ENCODE results near the gene ACP7.

Gene ACP7

GRCh38 chr19:39154629-39155100 is 70.5 kb downstream of the ACP7 start:
- TF ChIP-seq CTCF (IDR thresholded peaks at IDR 0.05; ENCODE audit: low read depth, low read length, poor library complexity, severe bottlenecking): no peak
- no peak for TF ChIP-seq EZH2phosphoT487 (IDR thresholded peaks at IDR 0.05; ENCODE audit: borderline replicate concordance, low read length)
- H3F3A ChIP-seq (ENCODE audit: control insufficient read depth, insufficient read depth): no peaks in the 10 kb centered on the region
- H3K36me3 ChIP-seq (ENCODE audit: control insufficient read depth, low read length): no peaks in the 10 kb centered on the region
- no peak overlapping the region for H3K27ac ChIP-seq (ENCODE audit: low read depth, low read length)
- no peaks in the 10 kb centered on the region for H3K9me2 ChIP-seq (replicated peaks; ENCODE audit: control insufficient read depth, low read length)
- H3K79me2 ChIP-seq (ENCODE audit: control insufficient read depth, low read length): 0 out of 2 replicates have a peak, but pooled peaks cover 5% of the 10 kb centered on the region
- H3K27me3 ChIP-seq (ENCODE audit: control insufficient read depth, low read length): no peaks in the 10 kb centered on the region
- no peak overlapping the region for H3K4me3 ChIP-seq (ENCODE audit: low read length)
- no peaks in the 10 kb centered on the region for H3K9me3 ChIP-seq (ENCODE audit: control insufficient read depth, insufficient read depth, low read length)
- no peaks in the 10 kb centered on the region for H4K20me1 ChIP-seq (ENCODE audit: control insufficient read depth, insufficient read depth, low read depth, low read length)
- no peak overlapping the region for H3K4me2 ChIP-seq (ENCODE audit: low read length)
- no peaks in the 10 kb centered on the region for H3K4me1 ChIP-seq (ENCODE audit: control insufficient read depth, low read length)

DNA sequence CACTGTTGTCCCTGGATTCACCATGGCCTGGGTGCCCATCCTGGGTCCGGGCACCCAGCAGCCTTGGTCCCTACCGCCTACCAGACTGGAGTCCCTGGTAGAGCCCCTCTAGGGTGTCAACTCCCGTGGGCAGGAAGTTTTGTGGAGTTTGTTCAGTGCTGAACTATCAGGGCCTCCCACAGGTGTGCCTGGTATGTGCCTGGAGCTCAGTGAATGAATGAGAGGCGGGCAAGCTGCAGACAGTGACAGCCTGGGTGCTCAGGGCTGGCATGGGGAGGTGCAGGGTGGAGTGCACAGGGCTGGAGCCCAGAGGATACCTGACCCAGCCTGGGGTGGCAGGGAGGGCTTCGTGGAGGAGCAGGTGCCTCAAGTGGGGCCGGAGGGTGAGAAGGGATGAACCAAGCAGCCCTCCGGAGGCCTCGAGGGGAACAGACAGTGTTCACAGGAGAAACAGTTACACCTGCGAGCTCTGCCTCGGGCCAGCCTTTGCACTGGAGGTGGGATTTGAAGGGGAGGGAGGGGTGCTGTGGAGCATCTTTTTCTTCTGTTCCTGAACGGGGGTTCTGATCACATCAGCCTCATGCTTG is 71.0 kb downstream of the ACP7 start:
- Histone ChIP-seq H3K4me1 (ENCODE audit: control insufficient read depth, low read length) (no peaks in the 10 kb centered on the region), H3K27me3 (ENCODE audit: control insufficient read depth, low read length) (no peaks in the 10 kb centered on the region), H3K27ac (ENCODE audit: low read depth, low read length) (no peak overlapping the region), H3K36me3 (ENCODE audit: control insufficient read depth, low read length) (no peaks in the 10 kb centered on the region), H3K4me3 (ENCODE audit: low read length) (no peak overlapping the region), H3K79me2 (ENCODE audit: control insufficient read depth, low read length) (0 out of 2 replicates have a peak, but pooled peaks cover 5% of the 10 kb centered on the region), H3K9me3 (ENCODE audit: control insufficient read depth, insufficient read depth, low read length) (no peaks in the 10 kb centered on the region), H3F3A (ENCODE audit: control insufficient read depth, insufficient read depth) (no peaks in the 10 kb centered on the region), H3K4me2 (ENCODE audit: low read length) (no peak overlapping the region), H3K9me2 (replicated peaks; ENCODE audit: control insufficient read depth, low read length) (no peaks in the 10 kb centered on the region), H4K20me1 (ENCODE audit: control insufficient read depth, insufficient read depth, low read depth, low read length) (no peaks in the 10 kb centered on the region)
- TF ChIP-seq CTCF (IDR thresholded peaks at IDR 0.05; ENCODE audit: low read depth, low read length, poor library complexity, severe bottlenecking): no peak
- TF ChIP-seq EZH2phosphoT487 (IDR thresholded peaks at IDR 0.05; ENCODE audit: borderline replicate concordance, low read length): no peak

GRCh38 chr19:39155741-39156140 is 71.6 kb downstream of the ACP7 start:
- Histone ChIP-seq H3K4me1 (ENCODE audit: control insufficient read depth, low read length) (no peaks in the 10 kb centered on the region), H3K9me2 (replicated peaks; ENCODE audit: control insufficient read depth, low read length) (no peaks in the 10 kb centered on the region), H3F3A (ENCODE audit: control insufficient read depth, insufficient read depth) (no peaks in the 10 kb centered on the region), H3K4me2 (ENCODE audit: low read length) (no peak overlapping the region), H3K4me3 (ENCODE audit: low read length) (no peak overlapping the region), H3K27ac (ENCODE audit: low read depth, low read length) (no peak overlapping the region), H3K79me2 (ENCODE audit: control insufficient read depth, low read length) (0 out of 2 replicates have a peak, but pooled peaks cover 5% of the 10 kb centered on the region), H3K36me3 (ENCODE audit: control insufficient read depth, low read length) (no peaks in the 10 kb centered on the region), H3K9me3 (ENCODE audit: control insufficient read depth, insufficient read depth, low read length) (no peaks in the 10 kb centered on the region), H3K27me3 (ENCODE audit: control insufficient read depth, low read length) (no peaks in the 10 kb centered on the region), H4K20me1 (ENCODE audit: control insufficient read depth, insufficient read depth, low read depth, low read length) (no peaks in the 10 kb centered on the region)
- TF ChIP-seq EZH2phosphoT487 (IDR thresholded peaks at IDR 0.05; ENCODE audit: borderline replicate concordance, low read length) (no peak), CTCF (IDR thresholded peaks at IDR 0.05; ENCODE audit: low read depth, low read length, poor library complexity, severe bottlenecking) (no peak)
